Neural progenitor cell (in vitro differentiated cells): ENCODE data around the gene GABARAP. TPM values are rescaled to one million over a fixed set of nuclear protein-coding genes. Genes with fewer than 3 reads are reported as not detected.

ENCODE experiments used
- DNase-seq: peaks from one replicate; pipeline ENCODE4 v3.0.0-alpha.2; 2016; ENCODE audit warnings: low spot score
- H2AFZ ChIP-seq: fragments of 200-600 bp; sonication (generic); replicated peaks from 2 replicates; pipeline ENCODE4 v1.6.1; 2016; ENCODE audit warnings: antibody characterized with exemption
- H3F3A ChIP-seq: fragments of 200-600 bp; sonication (generic); 2 replicates; pipeline ENCODE4 v1.6.1; 2016; ENCODE audit warnings: antibody characterized with exemption, low read depth
- H3K27ac ChIP-seq: fragments of 200-600 bp; sonication (generic); 2 replicates; pipeline ENCODE4 v1.5.1; 2016; ENCODE audit warnings: mild to moderate bottlenecking
- H3K27me3 ChIP-seq: fragments of 200-600 bp; sonication (generic); 2 replicates; pipeline ENCODE4 v1.6.1; 2016; ENCODE audit warnings: mild to moderate bottlenecking, moderate library complexity
- H3K36me3 ChIP-seq: fragments of 200-600 bp; sonication (generic); 2 replicates; pipeline ENCODE4 v1.5.1; 2016
- H3K4me1 ChIP-seq: fragments of 200-600 bp; sonication (generic); 2 replicates; pipeline ENCODE4 v1.6.1; 2016; ENCODE audit warnings: mixed run types
- H3K4me2 ChIP-seq: fragments of 200-600 bp; sonication (generic); 2 replicates; pipeline ENCODE4 v1.6.1; 2016
- H3K4me3 ChIP-seq: fragments of 200-600 bp; sonication (generic); 2 replicates; pipeline ENCODE4 v1.5.1; 2016
- H3K79me2 ChIP-seq: fragments of 200-600 bp; sonication (generic); 2 replicates; pipeline ENCODE4 v1.6.1; 2016; ENCODE audit warnings: low read depth
- H3K9ac ChIP-seq: fragments of 200-600 bp; sonication (generic); 2 replicates; pipeline ENCODE4 v1.6.1; 2016
- H3K9me3 ChIP-seq: fragments of 200-600 bp; sonication (generic); 2 replicates; pipeline ENCODE4 v1.5.1; 2016; ENCODE audit warnings: low read depth
- H4K20me1 ChIP-seq: fragments of 200-600 bp; sonication (generic); 2 replicates; pipeline ENCODE4 v1.6.1; 2016; ENCODE audit warnings: low read depth
- H3K27ac Mint-ChIP-seq: 3 replicates; pipeline ENCODE4 v1.8.0; 2021; ENCODE audit warnings: mixed read lengths
- H3K27me3 Mint-ChIP-seq: 2 replicates; pipeline ENCODE4 v1.8.0; 2022; ENCODE audit warnings: low read depth, mild to moderate bottlenecking, inconsistent platforms, moderate library complexity, mixed read lengths; ENCODE audit not compliant: insufficient read depth
- H3K36me3 Mint-ChIP-seq: 3 replicates; pipeline ENCODE4 v1.8.0; 2021; ENCODE audit warnings: mixed read lengths
- H3K4me1 Mint-ChIP-seq: 3 replicates; pipeline ENCODE4 v1.8.0; 2021; ENCODE audit warnings: mixed read lengths
- H3K4me3 Mint-ChIP-seq: 3 replicates; pipeline ENCODE4 v1.8.0; 2021; ENCODE audit warnings: mild to moderate bottlenecking, moderate library complexity, mixed read lengths
- H3K9me3 Mint-ChIP-seq: 3 replicates; pipeline ENCODE4 v1.8.0; 2020; ENCODE audit warnings: mixed read lengths
- CTCF ChIP-seq: fragments of 200-600 bp; sonication (generic); IDR thresholded peaks from 2 replicates; pipeline ENCODE4 v1.5.1; 2017; ENCODE audit warnings: antibody characterized with exemption, mild to moderate bottlenecking
- EZH2 ChIP-seq: fragments of 200-600 bp; sonication (generic); IDR thresholded peaks from 2 replicates; pipeline ENCODE4 v1.6.1; 2017; ENCODE audit warnings: antibody characterized with exemption, mild to moderate bottlenecking, moderate library complexity
- EZH2phosphoT487 ChIP-seq: fragments of 200-600 bp; sonication (generic); IDR thresholded peaks from 2 replicates; pipeline ENCODE4 v1.6.1; 2017; ENCODE audit warnings: antibody characterized with exemption
- total RNA-seq: library from RNA; depleted of rRNA; stranded (reverse); fragments of >200 nt; gene quantifications from 2 replicates; pipeline ENCODE4 v1.2.3, GENCODE V29; 2015; ENCODE audit warnings: low replicate concordance

Gene GABARAP
- total RNA-seq, 1 donor from 2014 or later, result 225 TPM

GRCh38 chr17:7218166-7218565 is 24.1 kb downstream of the GABARAP start:
- no peaks in the 10 kb centered on the region for H3K9me3 Mint-ChIP-seq
- peak overlapping the region; percentile 92 for H3K4me3 Mint-ChIP-seq
- TF ChIP-seq CTCF (no peak), EZH2phosphoT487 (no peak), EZH2 (no peak)
- Histone ChIP-seq H3K9ac (no peak overlapping the region), H2AFZ (no peak overlapping the region), H3K27me3 (no peaks in the 10 kb centered on the region), H3K27ac (no peak overlapping the region), H3K4me3 (peak overlapping the region; percentile 59), H3K4me2 (peak overlapping the region; percentile 85), H3F3A (peaks cover 84% of the 10 kb centered on the region), H3K9me3 (no peaks in the 10 kb centered on the region), H3K79me2 (peaks cover 27% of the 10 kb centered on the region), H3K4me1 (peaks cover 42% of the 10 kb centered on the region), H3K36me3 (no peaks in the 10 kb centered on the region), H4K20me1 (peaks cover 34% of the 10 kb centered on the region)
- peaks cover 23% of the 10 kb centered on the region for H3K27me3 Mint-ChIP-seq
- H3K4me1 Mint-ChIP-seq, result peaks cover 62% of the 10 kb centered on the region
- peak overlapping the region; percentile 99 for H3K27ac Mint-ChIP-seq
- H3K36me3 Mint-ChIP-seq, result peaks cover 15% of the 10 kb centered on the region
- no peak for DNase-seq

GRCh38 chr17:7217113-7217987 is 24.9 kb downstream of the GABARAP start:
- no peaks in the 10 kb centered on the region for H3K9me3 ChIP-seq
- peak overlapping the region; percentile 53 for H2AFZ ChIP-seq
- H3K79me2 ChIP-seq, result peaks cover 35% of the 10 kb centered on the region
- H3K4me3 Mint-ChIP-seq, result peak overlapping the region; percentile 92
- H3K4me1 ChIP-seq, result peaks cover 46% of the 10 kb centered on the region
- peaks cover 64% of the 10 kb centered on the region for H3K4me1 Mint-ChIP-seq
- no peaks in the 10 kb centered on the region for H3K27me3 ChIP-seq
- no peaks in the 10 kb centered on the region for H3K36me3 ChIP-seq
- H3K4me3 ChIP-seq, result peak overlapping the region; percentile 59
- peaks cover 79% of the 10 kb centered on the region for H3F3A ChIP-seq
- H3K9ac ChIP-seq, result peak overlapping the region; percentile 51
- H3K27ac Mint-ChIP-seq, result peak overlapping the region; percentile 99
- H4K20me1 ChIP-seq, result peaks cover 30% of the 10 kb centered on the region
- peaks cover 12% of the 10 kb centered on the region for H3K36me3 Mint-ChIP-seq
- H3K9me3 Mint-ChIP-seq, result no peaks in the 10 kb centered on the region
- DNase-seq, result peak; percentile 81
- no peak for TF ChIP-seq EZH2phosphoT487
- TF ChIP-seq CTCF, result no peak
- TF ChIP-seq EZH2, result no peak
- no peak overlapping the region for H3K27ac ChIP-seq
- peak overlapping the region; percentile 85 for H3K4me2 ChIP-seq
- H3K27me3 Mint-ChIP-seq, result peaks cover 23% of the 10 kb centered on the region

- TF ChIP-seq CTCF, result no peak
- no peak for TF ChIP-seq EZH2phosphoT487
- no peak for TF ChIP-seq EZH2
- H3K4me1 Mint-ChIP-seq, result peaks cover 69% of the 10 kb centered on the region
- Histone ChIP-seq H3K9ac (peak overlapping the region; percentile 51), H2AFZ (no peak overlapping the region), H3K79me2 (peaks cover 43% of the 10 kb centered on the region), H3F3A (peaks cover 75% of the 10 kb centered on the region), H3K4me1 (peaks cover 53% of the 10 kb centered on the region), H3K4me3 (peak overlapping the region; percentile 59), H3K4me2 (peak overlapping the region; percentile 85), H3K27me3 (no peaks in the 10 kb centered on the region), H3K27ac (no peak overlapping the region), H4K20me1 (peaks cover 21% of the 10 kb centered on the region), H3K36me3 (no peaks in the 10 kb centered on the region), H3K9me3 (no peaks in the 10 kb centered on the region)
- peaks cover 10% of the 10 kb centered on the region for H3K36me3 Mint-ChIP-seq
- peak overlapping the region; percentile 0 for H3K27ac Mint-ChIP-seq
- peak overlapping the region; percentile 83 for H3K4me3 Mint-ChIP-seq
- no peak for DNase-seq
- H3K9me3 Mint-ChIP-seq, result no peaks in the 10 kb centered on the region
- peaks cover 23% of the 10 kb centered on the region for H3K27me3 Mint-ChIP-seq
Observed at GRCh38 chr17:7216242-7217112, 25.8 kb downstream of the GABARAP start.
